NCI-H146 (cell line): ENCODE measurements around the gene WBP2.
"Not testable (repeated sequence)": the region's sequence is repeated elsewhere in the genome, so short reads cannot be mapped to it uniquely, and the experiment has no call there.

ENCODE experiments used
- DNase-seq: peaks from one replicate; lab custom pipeline; 2025; lab: John Stamatoyannopoulos, UW

WBP2 gene

DNA sequence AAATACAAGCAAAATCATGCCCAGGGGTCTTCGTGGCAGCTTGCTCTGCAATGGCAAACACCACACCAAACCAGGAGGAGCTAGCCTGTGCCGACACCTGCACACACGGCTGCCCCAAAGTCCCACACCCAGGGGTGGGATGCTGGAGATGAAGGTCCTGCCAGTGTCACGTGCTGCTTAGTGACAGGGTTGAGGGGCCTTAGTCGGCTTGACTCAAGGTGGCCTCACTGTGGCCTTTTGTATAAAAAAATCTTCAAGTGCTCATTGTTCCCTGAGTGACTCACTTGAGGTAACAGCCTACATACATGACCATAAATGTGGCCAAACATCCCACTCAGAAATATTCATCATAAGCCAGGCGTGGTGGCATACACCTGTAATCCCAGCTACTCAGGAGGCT lies 34.3 kb upstream of the WBP2 start:
- no peak for DNase-seq

DNA sequence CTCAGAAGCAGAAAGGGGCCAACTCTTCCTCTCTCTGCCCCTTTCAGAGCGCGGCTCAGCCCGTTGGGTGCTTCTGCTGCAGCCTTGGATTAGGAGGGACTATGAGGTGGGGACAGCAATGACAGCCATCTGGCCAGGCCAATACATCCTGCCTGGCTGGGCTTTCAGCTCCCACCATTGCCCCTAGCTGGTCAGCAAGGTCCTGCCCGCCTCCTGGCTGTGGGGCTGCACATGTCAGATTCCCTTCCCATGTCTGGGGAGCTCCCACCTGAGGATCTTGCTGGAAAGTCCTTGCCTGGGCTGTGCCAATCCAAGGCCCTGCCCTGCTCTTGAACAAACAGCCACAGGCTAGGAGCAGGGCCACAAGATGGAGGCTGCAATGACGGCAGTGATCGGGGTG lies 33.3 kb upstream of the WBP2 start:
- no peak for DNase-seq

DNA sequence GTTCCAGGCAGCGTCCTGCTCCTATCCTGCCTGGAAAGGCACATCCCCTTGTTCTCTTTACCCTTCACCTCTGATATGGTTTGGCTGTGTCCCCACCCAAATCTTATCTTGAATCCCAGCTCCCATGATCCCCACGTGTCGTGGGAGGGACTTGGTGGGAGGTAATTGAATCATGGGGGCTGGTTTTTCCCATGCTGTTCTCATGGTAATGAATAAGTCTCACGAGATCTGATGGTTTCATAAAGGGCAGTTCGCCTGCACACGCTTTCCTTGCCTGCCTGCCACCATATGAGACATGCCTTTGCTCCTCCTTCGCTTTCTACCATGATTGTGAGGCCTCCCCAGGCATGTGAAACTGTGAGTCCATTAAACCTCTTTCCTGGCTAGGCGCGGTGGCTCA lies 30.7 kb upstream of the WBP2 start:
- DNase-seq: not testable (repeated sequence)

DNA sequence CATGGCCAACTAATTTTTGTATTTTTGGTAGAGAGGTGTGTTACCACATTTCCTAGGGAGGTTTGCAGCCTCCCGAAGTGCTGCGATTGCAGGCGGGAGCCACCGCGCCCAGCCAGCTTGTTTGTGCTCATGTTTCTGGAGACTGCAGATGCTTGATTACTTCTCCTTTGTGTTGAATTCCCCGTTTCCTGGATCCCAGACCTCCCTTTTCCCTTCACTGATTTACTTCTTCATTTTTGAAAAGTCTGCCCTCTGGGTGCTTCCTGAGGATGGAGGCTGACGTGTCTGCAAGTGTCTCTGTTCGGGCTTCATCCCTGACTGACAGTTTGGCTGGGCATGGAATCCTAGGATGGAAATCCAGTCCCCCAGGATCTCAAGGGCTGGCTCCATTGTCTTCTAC lies 30.3 kb upstream of the WBP2 start:
- no peak for DNase-seq

DNA sequence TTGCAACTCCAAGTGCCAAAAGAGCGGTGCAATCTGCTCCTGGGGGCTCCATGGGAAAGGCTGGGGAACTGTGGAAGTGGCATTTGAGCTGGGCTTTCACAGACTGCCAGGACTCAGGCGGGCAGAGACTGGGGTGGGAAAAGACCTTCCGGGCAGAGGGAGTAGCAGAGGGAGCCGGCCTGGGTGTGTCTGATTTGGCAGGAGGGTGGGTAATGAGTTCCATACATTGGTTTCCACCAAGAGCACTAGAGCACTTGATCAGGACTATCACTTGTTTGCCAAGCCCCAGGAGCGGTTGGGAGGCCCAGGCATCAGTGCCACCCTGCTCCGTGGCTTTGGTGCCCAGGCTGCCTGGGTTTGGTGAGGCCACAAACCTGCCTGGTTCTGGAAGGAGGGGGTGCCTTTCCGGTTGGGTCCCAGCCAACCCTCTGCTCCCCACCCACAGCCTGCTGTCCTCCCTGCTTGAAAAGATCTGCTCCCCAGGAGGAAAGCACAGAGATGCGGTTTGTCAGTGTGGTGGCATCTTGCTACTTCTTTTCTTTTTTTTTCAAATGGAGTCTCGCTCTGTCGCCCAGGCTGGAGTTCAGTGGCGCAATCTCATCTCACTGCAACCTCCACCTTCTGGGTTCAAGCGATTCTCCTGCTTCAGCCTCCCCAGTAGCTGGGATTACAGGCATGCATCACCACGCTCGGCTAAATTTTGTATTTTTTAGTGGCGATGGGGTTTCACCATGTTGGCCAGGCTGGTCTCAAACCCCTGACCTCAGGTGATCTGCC lies 26.7 kb upstream of the WBP2 start:
- no peak for DNase-seq

DNA sequence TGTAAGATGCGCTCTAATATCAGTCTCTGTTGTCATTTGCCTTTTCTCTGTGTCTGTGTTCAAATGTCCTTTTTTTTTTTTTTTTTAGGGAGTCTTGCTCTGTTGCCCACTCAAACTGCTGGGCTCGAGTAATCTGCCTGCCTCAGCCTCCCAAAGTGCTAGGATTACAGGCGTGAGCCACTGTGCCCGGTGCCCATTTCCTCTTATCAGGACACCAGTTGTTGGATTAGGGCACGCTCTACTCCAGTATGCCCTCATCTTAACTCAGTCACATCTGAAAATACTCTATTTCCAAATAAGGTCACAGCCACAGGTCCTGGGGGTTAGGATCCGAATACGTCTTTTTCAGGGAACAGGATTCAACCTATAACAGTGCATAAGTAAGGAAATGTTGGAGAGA lies 25.1 kb upstream of the WBP2 start:
- no peak for DNase-seq

DNA sequence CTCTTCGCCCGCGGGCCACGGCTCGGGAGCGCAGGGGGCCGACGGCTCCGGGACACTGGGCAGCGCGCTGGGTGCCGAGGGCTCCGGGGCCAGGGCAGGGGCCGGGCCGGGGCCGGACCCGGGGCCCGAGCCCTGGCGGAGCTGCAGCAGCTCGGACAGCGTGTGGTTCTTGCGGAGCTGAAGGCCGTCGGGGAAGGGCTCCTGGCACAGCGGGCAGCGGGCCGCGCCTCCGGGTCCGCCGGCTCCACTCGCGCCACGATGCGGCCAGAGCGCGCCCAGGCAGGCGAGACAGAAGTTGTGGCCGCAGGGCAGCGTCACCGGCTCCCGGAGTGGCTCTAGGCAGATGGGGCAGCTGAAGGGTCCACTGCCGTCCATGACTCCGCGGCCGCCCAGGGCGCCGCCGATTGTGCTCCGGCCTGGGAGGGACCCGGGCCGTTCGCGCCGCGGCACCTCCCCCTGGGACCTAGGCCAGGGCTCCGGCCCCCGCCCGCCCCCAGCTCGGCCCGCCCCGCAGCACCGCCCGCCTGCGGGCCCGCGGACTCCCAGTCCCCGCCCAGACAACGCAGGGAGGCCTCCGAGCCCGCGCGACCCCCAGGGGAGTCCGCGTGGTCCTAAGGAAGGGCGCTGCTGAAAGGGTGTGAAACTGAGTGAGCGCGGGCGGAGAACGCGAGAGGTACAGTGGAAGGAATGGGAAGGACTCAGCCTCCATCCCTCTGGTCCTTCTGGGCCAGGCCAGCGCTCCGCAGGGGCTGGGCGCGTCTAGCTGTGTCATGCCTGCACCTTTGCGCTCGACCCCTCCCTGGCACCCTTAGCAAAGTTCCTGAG lies 23.3 kb upstream of the WBP2 start, which contains the start of gene TRIM47:
TRIM47 (minus strand) TSS at position 408 of the 825 bp plus-strand sequence; CDS start at position 375, 33 bp downstream.
- peak; percentile 65 for DNase-seq

DNA sequence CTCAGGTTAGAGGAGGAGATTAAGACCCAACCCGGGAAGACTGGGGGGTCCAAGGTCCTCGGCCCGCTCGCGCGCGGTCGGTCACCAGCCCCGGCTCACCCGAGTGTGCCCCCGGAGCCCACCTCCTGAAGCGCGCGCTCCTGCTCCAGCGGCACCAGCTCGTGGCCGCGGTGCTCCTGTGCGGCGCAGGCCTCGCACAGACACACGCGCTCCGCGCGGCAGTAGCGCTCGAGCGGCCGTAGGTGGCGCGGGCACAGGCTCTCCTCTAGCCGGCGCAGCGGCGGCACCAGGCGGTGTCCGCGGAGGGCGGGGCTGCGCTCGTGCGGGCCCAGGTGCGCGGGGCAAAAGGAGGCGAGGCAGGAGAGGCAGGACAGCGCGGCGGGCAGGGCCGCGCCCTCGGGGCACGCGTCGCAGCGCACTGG lies 22.6 kb upstream of the WBP2 start:
- peak; percentile 73 for DNase-seq

DNA sequence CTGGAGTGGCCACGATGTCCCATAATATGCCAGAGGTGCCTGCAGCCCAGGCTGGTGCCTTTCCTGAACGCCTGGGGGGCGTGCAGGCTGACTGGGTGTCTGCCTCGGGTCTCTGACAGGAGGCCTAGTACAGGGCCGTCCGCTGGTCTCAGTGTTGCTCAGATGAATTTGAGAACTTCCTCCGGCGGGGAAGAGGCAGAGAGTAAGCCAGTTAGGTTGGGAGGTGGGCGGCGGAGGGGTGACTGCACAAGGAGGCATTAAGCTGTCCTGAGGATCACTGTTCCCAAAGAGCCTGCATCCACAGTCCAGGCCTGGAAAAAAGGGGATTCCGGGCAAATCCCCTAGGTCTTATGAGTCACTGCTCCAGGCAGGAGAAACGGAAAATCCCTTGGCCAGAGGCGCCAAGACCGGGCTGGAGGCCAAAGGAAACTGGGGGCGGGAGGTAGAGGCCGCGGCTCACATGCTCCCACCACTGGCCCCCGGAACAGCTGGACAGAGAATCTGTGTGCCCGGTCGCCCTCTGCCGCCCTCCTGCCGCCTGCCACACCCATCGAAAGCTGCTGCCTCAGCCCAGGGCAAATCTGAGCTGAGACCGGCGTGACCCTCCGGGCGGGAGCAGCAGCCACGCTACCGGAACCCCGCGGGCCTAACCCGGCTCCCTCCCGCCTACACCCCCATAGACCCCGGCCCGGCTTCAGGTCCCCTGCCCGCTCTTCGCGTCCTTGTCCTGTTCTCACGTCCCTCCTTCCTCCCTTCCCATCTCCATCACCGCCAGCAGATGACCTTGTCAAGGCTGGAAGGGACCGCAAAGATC lies 22.0 kb upstream of the WBP2 start:
- DNase-seq: no peak

DNA sequence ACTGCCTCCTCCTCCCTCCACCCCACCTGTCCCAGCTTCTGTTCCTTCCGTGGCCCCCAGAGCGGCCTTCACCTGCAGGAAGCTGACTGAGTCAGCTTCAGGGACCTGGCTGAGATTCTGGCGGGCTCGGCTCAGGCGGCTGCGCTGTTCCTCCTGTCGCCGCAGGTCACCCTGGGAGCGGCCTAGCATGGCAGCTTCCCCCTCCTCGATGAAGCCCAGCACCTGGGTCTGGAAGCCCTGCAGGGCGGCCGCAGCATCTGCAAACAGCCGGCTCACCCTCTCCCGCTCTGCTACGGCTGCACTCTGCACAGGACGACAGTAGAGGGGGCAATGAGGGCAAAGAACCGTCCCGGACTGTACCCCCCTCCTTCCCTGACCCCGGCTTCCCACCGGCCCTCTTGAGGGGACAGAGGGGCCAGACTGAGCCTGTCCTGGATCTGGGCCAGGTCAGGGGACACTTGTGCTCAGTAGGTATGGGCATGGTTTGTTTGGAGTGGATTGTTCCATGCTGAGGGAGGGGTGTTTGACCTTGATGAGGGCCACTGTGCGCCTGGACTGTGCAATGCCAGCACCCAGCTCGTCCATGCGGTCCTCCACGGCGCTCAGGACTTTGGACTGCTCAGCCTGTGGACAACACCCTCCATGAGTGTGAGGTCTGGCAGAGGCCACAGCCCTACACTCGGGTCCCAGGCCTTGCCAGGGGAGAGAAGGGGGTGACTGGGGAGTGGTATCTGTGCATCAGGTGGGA lies 21.2 kb upstream of the WBP2 start:
- DNase-seq: peak; percentile 73

DNA sequence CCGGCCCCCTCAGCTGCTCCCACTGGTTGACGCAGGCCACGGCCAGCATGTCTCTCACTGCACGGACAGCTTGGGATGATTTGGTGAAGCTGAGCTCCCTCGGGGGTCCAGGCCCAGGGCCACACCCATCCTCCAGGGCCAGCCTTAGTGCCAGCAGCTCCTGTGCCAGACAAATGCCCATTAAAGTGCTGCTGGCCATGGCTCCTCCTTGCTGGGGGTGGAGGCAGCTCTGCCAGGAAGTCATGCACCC lies 20.7 kb upstream of the WBP2 start:
- no peak for DNase-seq

DNA sequence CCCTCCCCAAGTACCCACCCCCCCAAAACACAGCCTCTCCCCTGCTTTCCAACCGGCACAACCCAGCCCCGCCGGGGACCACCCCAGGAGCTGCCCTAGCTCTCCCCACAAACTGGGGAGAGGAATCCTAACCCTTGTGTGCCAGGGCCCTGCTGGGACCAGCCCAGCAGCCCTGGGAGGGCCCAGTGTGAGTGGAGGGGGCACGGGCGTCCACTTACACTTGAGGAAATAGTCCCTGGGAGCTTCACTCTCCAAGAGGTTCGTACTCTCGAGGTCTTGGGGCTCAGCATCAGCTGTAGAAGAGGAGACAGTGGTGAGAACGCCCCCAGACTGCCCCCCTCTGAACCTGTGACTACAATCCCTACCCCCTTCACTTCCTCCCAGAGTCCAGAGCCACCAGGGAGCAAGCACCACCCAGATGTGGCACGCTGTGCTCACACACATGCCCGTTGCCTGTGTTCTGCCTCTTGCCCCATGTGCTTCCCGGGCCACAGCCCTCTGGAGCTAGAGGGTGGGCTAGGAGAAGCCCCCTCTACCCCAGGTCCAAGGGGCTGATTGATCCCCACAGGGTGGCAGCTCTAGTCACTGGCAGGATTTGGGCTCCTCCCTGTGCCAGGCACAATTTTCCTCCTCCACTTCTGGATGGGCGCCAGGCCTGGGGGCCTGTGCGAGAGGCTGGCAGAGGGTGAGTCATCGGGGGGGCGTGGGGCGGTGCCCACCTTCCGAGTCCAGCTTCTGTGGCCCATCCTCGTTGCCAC lies 20.2 kb upstream of the WBP2 start:
- no peak for DNase-seq

DNA sequence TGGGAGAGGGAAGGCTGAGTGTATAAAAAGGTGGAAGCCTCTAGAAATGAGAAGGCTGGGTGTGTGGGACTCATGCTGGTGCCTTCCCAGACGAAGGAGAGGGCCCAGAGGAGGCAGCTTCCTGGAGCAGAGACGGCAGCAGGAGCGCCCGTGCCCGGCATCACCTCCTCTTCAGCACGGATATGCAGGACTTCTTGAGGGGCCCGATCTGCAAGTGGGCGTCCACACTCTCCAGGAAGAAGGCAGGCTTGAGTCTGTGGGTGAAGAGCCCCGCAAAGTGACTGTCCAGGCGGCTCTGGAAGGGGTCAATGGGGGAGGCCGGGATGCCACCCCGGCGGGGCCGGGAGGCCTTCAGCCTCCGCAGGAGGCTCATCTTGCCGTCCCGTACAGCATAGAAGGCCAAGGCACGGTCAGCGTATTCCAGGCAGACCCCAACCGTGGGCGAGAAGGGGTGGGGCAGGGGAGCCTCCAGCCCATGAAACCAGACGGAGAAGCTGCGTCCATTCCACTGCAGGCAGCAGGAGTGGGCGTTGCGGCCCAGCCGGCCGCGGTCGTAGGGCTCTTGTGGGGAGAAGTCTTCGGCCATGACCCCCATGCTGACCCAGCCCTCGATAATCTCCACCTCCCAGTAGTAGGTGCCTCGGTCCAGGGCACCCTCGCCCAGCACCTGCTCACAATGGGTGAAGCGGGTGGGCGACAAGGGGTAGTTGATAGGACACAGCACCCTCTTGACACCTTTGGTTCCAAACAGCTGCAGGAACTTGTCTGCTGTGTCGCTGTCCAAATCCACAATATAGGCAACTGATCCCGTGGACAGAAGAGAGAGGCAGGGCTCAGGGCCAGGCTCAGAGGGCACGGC lies 19.4 kb upstream of the WBP2 start:
- DNase-seq: no peak

DNA sequence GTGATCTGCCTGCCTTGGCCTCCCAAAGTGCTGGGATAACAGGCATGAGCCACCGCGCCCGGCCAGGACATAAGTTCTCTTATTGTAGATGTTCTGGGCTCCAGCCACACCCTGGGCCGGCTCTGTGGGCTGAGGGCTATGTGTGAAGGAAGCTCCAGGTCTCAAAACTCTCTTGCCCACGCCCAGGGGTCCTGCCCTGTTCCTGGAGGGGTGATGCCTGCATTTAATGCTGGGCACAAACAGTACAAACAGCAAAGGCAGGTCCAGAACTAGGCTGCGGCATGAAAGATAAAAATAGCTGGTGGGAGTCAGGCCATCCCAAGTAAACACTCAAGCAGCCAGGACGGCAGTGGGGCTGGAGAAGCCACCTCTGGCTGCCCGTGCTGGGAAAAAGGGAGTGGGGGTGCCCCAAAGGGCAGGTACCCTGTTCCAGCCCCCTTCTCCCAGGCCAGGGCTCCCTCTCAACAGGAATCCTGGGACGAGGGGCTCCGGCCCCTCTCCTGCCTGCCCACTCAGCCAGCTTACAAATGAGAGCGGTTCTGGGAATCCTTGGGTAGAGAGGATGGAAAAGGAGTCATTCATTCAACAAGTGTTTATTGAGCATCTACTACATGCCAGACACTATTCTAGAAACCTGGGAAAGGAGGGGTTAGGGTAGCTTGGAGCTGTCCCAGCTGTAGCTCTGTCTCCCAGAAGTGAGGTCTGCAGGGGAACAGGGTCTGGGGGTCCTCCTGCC lies 18.6 kb upstream of the WBP2 start:
- DNase-seq: no peak

DNA sequence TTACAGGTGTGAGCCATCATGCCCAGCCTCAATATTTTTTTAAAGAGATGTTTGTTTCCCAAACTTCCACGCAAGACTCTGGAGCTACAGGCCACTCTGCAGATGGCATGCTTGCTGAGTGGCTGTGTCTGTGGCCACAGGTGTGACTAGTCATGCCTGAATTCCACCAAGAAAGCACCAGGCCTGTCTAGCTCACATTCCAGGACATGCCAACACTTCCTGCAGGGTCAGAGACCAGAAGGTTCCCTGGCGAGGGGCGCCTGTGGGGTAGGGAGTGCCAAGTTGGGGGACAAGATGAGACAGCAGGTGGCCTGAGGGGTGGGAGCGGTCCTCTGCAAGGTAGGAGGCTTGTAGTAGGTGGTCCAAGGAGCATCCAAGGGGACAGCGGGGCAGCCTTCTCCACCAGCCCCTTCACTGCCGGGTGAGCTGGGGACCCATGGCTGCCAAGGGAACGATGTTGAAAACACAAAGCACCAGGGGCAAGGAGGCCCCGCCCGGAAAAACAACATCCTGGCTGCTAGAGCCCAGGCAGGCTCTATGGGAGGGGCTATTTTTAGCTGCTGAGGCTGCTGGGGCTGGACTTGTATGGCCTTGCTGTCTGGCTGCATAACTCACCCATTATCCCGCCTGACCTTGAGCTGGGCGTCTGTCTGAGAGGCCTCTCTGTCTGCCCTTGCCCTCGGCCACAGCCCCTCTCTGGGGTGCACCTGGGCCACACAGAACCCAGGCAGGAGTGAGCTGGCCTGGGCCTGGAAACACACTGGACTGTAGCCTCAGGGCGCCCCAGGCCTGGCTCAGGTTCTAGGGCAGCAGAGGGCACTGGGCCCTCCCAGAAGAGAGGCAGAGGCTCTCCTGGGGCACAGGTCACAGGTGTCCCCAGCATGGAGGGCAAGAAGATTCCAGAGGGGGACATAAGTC lies 17.6 kb upstream of the WBP2 start:
- DNase-seq: peak; percentile 29

DNA sequence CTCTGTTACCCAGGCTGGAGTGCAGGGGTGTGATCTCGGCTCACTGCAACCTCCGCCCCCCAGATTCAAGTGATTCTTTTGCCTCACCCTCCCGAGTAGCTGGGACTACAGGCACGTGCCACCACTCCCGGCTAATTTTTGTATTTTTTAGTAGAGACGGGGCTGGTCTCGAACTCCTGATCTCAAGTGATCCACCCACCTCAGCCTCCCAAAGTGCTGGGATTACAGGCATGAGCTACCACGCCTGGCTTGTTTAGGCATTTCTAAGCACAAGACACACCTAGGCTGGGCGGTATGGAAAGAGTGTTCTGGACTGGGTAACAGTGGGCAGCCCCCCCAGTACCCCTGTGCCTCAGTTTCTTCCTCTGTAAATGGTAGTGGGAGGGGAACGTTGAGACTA lies 15.1 kb upstream of the WBP2 start:
- DNase-seq: not testable (repeated sequence)

DNA sequence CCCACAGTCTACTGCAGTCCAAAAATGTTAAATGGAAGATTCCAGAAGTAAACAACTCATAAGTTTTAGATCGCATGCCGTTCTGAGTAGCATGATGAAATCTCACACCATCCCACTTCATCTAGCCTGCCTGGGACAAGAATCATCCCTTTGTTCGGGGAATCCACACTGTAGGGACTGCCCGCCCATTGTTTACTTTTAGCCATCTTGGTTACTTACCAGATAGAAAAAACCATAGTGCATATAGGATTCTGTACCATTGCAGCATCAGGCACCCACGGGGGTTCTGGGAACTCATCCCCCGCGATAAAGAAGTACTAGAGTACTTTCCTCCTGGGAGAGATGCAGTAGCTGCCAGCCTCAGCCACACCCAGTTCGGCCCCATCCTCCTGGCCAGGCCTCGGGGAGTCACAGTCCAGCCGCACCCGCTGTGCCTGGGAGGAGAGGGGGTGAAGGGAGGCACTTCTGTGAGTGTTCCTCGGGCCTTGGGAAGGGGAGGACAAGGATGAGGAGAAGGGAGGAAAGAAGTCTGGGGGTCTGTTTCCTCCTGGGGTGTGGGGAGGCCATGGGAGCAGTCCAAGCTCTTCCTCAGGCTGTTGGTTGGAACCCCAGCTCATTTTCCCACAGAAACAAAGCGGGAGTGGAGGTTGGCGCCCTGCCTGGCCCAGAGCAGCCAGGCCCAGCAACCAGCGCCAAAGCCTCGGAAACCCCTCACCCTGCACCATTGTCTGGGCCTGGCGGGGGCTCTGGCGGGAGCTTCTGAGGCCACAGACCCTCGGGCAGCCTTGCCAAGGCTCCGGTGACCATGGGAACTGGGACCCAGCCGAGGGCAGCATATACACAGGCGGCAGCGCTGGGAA lies 14.4 kb upstream of the WBP2 start:
- no peak for DNase-seq
